T-helper 22 cell (primary cell): ENCODE data around the gene SRRM3.
"Not testable (repeated sequence)": the region's sequence is repeated elsewhere in the genome, so short reads cannot be mapped to it uniquely, and the experiment has no call there.

Experiments
- DNase-seq: peaks from one replicate; pipeline ENCODE4 v3.0.0-alpha.2; 2020; ENCODE audit warnings: low read depth

SRRM3 gene

DNA sequence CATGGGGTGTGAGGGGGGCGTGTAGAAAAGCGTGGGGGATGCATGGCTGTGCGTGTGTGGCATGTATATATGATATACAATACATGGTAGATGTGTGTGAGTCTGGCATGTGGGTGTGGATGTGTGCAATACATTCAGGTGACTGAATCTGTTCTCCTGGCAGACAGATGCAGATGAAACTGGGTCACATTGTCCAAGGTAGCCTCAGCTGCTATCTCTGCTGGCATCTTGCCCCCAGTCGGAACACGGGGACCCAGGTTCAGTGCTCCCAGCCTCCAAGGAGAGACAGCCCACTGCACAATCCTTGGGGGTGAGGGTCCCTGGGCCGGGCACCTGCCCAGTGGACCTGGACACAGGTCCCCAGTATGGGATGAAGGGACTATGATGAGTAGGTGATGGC, 12.4 kb upstream of the SRRM3 start:
- DNase-seq, result no peak

DNA sequence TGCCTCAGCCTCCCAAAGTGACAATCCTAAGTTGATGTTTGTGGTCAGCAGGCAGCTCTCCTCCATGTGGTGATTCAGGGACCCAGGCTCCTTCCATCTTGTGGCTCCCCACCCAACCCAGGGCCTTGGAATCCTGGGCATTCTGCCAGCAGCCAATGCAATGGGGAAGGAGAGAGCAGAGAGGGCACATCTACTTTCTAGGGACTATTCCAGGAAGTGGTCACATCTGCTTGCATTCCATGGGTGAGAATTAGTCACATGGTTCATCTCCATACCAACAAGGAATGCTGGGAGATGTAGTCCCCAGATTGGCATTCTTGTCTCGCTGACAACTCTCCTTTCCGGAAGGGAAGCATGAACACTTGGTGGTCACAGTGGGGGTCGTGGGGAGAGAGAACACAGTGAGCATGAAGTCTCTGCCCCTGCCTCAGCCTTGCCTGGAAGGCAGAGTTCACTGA, 9.9 kb upstream of the SRRM3 start:
- no peak for DNase-seq

DNA sequence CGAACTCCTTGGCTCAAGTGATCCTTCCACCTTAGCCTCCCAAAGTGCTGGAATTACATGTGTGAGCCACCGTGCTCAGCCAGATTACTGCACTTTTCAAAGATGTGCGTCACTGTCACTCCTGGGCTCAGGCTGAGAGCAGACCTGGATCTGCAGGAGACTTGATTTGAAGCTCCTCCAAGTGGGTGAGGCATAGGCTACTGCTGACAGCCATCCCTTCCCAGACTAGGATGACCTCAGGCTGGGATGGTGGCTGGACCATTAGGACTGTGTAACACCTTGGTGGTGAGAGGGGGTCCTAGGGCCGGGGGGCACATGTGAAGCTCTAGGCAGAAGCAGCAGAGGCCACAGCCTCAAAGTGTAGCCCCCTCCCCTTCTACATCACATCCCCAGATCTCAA, 8.2 kb upstream of the SRRM3 start:
- no peak for DNase-seq

DNA sequence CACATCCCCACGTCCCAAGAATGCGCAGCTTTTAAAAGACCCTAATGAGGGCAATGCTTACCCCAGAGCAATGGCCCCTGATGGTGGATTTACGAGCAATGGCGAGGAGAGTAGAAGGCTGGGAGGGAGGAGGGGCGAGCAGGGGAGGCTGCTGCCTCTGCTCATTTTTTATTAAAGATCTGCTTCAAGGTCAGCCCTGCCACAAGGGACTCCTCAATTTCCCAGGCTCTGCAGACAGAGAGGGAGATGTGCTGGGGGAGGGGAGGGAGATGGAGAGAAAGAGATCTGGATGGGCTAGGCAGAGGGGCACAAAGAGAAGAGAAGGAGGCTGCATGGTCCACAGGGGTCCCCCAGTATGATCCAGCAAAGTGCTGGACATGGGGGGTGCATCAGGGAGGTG, 7.8 kb upstream of the SRRM3 start:
- DNase-seq, result no peak

DNA sequence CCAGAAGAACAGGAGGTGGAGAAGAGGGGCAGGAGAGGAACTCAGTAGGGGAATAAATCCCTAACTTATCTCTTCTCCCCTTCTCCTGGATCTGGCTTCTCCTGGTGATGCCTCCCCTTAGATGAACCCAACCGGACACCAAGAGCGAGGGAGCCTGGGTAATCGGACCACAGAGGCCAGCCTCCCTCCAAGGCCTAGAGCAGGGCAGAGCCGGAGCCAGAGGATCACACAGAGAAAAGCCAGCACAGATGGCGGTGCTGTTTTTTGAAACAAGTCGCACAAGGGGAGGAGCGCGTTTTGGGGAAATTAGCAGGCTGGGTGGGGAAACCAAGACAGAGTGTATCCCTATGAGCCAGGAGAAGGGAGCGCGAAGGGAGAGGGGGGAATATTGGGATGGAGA, 4.9 kb upstream of the SRRM3 start:
- DNase-seq, result no peak

DNA sequence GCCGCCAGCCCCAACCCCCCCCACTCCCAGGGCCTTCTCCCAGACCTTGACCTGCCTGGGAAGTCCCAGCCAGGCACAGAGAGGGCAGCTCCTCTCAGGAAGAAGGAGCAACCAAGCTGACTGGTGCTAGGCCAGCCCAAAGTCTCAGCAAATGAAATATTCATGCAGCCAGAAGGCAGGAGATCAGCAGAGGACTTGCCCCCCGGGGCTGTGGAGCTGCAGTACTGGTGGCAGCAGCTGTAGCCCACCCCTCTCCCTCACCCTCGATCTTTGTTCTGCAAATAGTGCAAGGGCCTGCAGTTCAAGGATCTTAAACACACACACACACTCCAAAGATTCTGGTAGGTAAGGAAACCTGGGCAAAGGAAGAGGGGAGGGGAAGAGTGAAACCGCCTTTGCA, 3.5 kb upstream of the SRRM3 start:
- no peak for DNase-seq

DNA sequence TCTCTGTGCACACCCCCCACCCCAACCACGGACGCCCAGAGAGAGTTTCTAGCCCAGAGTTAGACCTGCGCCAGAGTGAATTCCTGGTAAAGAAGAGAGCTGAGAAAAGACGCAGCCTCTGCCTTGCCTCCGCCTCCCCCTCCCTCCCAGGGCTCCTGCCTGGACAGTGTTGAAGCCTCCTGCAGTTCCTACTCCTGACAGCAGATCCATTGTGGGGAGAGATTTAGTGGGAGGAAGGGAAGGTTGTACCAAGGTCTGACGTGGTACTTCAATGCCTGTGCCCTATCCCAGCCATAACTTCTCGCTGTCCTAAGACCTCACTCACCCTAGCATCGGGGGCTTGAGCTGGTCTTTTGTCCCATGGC, 952 bp downstream of the SRRM3 start:
- DNase-seq, result no peak

DNA sequence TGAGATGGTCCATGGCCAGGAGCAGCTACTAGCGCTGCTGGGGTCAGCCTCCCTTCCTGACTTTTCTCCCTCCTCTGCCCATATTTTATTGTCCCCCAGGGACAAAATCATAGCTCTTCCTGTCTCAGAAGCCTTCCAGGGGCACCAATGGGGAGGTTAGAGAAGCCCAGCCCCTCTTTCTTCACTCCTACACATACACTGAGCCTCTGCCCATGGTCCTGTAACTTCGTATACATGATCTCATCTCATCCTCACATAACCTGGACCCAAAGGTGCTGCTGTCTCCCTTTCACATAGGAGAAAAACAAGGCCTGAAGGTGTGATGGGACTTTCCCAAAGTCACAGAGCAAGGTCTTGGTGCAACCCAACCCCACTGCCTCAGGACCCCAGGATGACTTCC, 2.5 kb downstream of the SRRM3 start:
- DNase-seq, result no peak

DNA sequence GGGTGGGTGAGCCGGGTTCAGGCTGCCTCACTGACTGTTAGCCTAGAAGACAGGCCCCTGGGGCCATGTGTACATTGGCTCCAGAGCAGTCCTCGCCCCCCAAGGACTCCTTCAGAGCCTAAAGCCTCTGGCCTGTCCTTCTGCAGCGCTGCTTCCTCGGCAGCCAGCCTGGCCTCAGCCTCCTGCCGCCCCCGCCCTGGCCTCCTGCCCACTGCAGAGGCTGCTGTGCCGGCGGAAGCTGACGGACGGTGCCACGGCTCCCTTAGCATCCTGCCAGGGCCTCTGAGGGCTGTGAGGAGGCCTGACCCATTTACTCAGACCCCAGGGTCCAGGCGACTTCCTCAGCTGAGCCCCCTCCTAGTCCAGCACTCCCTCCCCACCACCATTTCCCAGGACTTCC, 4.9 kb downstream of the SRRM3 start:
- DNase-seq, result no peak

DNA sequence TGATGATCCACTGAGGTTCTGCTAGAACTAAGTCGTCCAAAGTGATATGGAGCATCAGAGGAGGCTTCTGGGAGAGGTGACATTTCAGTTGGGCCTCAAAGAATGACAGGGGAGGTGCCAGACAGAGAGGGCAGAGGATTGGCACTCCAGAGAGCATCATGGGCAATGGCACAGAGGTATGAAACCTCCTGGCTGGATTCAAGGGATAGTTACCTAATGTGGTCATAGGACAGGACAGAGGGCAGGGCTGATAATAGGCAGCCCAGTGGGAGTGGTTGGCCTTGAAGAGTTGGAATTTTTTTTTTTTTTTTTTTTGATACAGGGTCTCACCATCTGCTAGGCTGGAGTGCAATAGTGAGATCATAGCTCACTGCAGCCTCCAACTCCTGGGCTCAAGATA, 7.6 kb downstream of the SRRM3 start:
- no peak for DNase-seq

DNA sequence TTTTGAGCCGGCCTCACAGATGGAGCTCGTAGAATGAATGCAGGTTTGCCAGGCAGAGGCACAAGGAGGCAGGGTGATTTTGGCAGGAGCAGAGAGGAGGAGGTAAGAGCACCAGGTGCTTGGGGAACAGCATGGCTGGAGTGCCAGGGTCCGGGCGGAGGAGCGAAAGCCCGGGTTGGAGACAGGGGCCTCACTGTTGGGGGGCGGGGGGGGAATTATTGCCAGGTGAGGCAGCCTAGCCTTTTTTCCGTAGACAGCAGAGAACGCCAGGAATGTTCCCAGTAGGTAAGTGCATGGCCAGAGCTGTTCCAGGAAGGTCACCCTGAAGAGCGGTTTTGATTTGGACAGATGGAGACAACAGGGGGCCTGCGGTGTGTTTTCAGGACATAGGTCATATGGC, 9.5 kb downstream of the SRRM3 start:
- no peak for DNase-seq

DNA sequence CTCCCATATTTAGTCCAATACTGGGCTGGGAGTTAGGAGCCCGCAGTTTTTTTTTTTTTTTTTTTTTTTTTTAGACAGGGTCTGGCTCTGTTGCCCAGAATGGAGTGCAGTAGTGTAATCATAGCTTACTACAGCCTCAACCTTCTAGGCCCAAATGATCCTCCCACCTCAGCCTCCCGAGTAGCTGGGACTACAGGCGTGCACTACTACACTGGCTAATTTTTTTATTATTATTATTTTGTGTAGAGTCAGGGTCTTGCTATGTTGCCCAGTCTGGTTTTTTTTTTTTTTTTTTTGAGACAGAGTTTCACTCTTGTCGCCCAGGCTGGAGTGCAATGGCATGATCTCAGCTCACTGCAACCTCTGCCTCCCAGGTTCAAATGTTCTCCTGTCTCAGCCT, 13.7 kb downstream of the SRRM3 start:
- not testable (repeated sequence) for DNase-seq

DNA sequence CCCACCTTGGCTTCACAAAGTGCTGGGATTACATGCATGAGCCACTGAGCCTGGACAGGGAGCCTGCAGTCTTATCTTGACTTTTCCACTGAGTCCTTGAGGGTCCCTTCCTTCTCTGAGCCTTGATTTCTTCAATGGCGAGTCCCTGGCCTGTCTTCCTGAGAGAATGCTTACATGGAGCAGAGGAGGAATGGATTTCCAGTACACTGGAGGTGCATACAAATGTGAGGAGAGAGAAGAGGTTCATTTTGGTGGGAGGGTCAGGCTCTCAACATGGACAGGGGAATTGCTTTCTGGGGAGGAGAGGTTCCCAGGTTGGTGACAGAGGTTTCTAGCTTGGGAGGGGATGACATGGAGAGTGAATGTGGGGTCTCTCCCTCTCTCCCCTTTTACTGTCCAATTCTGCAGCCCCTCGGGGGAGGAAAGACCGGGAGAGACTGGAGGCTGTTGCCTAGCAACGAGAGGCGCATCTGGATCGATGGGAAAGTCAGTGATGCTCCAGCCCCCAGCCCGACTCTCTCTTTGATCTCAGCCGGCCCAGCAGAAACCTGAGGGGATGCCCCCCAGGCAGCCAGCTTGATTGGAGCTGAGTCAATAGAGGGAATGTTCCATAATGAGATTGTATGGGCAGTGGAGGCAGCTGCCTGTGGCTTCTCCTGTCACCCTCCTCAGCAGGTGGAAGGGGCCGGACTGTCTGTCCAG, 14.8 kb downstream of the SRRM3 start:
- no peak for DNase-seq

DNA sequence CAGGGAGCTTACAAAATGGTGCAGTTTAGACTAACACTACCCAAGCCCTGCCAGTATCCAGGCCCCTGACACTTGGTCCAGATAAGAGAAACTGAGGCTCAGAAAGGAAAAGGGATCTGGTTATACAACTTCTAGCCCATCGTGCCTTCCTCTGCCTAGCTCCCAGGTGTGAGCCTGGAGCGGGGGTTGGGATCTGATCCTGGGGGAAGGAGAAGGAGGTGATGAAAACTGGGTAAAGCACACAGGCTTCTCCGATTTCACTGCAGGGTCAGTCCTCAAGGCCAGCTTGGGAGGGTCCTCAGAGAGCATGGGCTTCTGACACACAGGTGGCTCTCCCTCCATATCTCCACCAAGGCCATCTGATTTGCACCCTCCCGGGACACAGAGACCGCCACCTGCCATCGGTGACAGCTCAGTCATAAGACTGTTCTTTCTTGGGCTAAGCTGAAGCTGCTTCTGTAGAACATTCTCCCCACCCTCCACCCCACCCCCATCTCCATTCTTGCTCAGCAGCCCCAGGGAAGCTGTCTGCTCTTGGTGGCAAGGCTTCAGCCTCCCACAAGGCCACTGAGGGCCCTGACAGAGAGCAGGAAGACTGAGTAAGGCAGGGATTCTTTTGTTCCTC, 16.4 kb downstream of the SRRM3 start:
- no peak for DNase-seq

DNA sequence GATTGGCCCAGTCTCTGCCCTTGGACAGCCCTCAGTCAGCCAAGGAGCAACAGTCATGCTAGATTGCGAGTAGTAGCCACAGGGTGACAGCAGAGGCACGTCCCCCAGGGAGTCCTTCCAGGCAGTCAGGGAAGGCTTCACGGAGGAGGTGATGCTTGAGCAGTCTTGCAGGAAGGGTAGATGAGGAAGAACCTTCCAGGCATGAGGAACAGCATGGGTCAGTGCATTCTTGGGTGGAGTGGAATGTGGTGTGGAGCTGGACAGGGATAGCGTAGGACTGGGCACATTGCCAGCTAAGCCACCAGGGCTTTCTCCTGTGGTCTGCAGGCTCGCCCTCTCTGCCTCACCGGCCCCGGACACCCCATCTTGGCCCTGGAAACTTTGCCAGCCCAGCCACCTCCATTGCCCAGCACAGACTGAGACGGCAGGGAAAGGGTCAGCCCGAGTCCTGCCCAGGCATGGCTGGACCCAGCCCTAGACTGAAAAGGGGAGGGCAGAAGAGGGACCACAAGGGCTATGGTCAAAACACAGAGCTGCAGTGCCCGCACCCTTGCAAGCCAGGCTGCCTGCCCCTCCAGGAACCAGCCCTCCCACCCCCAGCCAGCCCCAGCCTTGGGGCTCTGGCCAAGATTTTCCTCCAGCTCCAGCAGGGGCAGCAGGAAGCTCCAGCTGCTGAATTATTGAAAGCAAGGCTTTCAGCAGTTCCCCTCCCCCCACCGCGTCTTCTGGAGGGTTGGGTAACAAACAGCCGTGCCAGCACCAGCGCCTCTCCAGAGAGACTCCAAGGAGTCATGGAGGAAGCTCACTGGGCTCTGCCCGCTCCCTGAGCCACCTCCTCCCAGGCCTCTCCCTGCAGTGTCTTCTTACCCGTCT, 18.7 kb downstream of the SRRM3 start:
- no peak for DNase-seq

DNA sequence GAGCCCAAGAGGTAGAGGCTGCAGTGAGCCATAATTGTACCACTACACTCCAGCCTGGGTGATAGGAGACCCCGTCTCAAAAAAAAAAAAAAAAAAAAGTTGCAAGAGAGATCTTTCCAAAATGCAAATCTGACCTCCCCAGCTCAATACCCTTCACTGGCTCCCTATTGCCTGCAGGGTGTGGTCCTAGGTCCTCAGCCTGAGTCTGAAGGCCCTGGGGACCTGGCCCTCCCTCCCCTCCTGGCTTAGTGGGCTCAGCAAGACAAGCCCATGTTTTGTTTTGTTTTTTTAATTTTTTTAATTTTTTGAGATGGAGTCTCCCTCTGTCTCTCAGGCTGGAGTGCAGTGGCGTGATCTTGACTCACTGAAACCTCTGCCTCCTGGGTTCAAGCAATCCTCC, 20.6 kb downstream of the SRRM3 start:
- no peak for DNase-seq

DNA sequence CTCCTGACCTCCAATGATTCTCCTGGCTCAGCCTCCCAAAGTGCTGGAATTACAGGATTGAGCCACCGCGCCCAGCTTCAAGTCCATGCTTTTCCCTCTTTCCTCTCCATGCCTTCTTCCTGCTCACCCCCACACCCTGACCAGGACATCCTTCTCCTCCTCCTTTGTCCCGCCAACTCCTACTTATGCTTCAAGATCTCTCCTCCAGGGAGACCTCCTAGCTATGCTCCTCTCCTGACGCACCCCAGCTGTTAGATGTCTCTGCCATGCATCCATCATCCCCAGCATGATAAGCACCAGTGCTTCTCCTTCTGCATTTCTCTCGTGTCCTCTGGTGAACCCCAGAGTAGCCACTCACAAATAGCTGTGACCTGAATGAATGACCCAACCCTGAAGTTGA, 21.1 kb downstream of the SRRM3 start:
- no peak for DNase-seq

DNA sequence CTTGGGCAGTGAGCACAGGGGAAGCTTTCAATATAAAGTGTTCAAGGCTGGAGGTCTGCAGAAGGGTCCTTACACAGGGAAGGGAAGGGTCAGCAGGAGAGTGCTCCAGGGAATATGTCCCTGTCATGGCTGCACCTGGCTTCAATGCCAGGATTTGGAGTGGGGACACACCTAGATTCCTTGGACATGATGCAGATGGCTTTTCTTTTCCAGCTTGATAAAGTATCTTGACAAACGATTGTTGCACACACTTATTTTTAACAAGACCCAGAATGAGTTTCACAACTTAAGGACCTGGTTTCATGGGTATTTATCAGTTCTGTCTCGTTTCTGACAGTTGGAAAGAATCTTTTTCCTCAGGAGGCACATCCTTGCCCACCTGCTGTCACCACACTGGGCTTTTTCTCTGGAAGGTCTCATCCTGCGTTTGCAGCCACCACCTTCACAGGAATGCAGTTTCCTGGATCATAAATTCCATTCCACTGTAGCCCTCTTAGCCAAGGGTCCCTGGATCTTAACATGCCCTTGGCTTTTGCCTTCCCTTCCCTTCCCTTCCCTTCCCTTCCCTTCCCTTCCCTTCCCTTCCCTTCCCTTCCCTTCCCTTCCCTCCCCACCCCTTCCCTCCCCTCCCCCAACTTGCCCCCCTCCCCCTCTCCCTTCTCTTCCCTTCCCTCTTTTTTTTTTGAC, 21.7 kb downstream of the SRRM3 start:
- DNase-seq, result no peak

DNA sequence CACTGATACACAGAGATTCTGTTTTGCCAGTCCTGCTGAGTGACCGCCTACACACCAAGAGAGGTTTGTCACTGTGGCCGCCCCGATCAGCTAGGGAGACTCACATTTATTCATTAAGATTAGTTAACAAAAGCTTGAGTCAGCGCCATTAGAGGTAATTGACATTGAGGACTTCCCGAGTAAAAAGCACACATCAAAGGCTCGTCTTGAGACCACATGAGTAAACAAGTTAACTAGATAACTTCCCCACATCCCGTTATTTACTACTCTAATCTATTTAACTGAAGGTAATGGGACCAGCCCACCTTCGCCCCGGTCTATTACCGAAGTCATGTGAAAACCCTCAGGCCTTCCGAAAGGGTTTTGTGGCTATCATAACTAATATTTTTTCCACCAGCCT, 23.0 kb downstream of the SRRM3 start:
- DNase-seq, result no peak

DNA sequence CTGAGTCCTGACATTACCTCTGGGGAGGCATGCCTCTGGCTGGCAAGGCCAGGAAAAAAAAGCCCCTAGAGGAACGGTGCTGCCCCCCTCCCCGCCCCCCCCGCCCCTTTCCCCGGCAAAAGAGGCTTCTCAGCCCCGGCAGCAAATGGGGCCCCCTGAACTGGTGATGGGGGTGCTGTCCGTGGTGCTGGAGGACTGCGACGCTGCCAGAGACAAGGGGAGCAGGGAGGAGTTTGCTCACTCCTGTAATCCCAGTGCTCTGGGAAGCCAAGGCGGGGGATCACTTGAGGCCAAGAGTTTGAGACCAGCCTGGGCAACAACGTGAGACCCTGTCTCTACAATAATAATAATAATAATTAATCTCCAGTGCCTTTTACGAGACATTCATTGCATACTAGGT, 23.7 kb downstream of the SRRM3 start:
- DNase-seq, result no peak

DNA sequence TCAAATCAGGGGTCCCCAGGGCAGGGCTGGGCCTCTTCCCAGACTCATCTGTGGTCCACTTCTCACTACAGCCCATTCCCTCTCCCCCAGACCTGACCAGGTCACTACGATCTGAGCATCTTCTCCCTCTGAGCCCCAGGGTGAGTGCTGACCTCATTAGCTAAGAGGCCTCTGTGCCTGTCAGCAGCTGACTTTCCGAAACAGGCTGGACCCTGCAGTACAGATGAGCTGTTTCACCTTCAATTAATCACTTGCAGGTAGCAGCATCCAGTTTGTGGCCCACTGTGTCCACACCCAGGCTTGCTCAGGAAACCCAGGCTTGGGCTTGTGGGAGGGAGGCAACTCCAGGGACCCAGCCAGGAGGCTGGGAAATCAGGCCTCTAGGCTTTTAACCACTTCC, 24.3 kb downstream of the SRRM3 start:
- no peak for DNase-seq

DNA sequence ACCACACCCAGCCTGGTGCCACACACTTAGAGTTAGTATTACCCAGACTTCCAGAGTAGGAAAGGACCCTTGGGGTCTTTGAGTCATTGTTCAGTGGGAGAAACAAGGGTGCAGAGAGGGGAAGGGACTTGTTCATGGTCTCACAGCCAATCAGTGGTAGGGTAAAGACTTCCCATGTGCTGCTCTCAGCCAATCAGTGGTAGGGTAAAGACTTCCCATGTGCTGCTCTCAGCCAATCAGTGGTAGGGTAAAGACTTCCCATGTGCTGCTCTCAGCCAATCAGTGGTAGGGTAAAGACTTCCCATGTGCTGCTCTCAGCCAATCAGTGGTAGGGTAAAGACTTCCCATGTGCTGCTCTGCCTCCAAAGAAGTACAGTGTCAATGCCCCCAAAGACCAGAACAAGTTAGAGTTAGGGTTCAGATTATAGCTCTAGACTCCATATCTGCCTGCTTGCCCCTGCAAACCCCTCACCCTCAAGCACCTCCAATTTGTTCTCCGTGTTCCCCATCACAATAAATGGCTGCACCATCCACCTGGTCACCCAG, 25.3 kb downstream of the SRRM3 start:
- DNase-seq, result not testable (repeated sequence)
